ENCODE data around the gene FEM1B. TPM values are rescaled to one million over a fixed set of nuclear protein-coding genes. Genes with fewer than 3 reads are reported as not detected.

Gene FEM1B
- total and polyA plus RNA-seq, 2 donors (not counting 1 experiment from before 2014, with no cell fraction given) = 38.2 to 48.4 TPM

DNA sequence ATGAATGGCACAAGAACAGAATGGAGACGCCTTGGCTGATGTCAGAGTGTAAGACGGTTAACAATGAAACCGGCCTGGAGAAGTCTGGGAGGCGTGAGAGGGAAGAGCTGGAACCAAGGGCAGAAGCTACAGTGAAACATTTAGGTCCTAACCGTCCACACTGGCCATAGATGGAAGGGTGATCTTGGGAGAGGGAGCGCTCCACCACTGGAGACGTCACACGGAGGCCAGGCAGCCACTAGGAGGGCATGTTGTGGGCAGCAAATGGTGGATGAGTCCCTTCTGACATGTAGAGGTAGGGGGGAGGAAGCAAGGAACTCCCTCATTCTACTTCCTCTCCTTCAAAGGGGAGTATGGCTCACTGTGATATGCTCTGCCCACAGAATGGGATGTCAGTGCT lies 23.8 kb downstream of the FEM1B start:
- no peaks in the 10 kb centered on the region for H4K20me1 ChIP-seq (ENCODE audit: control insufficient read depth, extremely low read depth, insufficient read depth, low read length)
- no peak for DNase-seq (ENCODE audit: low read depth in 2 of 2)
- no peaks in the 10 kb centered on the region for H3K27me3 ChIP-seq (ENCODE audit: control insufficient read depth, insufficient read depth, low read length)
- H3K4me3 ChIP-seq (replicated peaks in 1 of 4; ENCODE audit: control extremely low read depth in 1 of 4, insufficient read depth in 1 of 4, low read depth in 3 of 4, low read length in 4 of 4) = no peak overlapping the region
- no peak overlapping the region for H3K9ac ChIP-seq (ENCODE audit: insufficient read depth, low read length)
- H3K79me2 ChIP-seq (ENCODE audit: control insufficient read depth, insufficient read depth, low read length) = no peaks in the 10 kb centered on the region
- no peak overlapping the region for H3K4me2 ChIP-seq (ENCODE audit: extremely low read depth, insufficient read depth, low read length)
- H3K36me3 ChIP-seq (ENCODE audit: control insufficient read depth, insufficient read depth, low read length) = peaks cover 2% of the 10 kb centered on the region
- TF ChIP-seq, protein P1, sequence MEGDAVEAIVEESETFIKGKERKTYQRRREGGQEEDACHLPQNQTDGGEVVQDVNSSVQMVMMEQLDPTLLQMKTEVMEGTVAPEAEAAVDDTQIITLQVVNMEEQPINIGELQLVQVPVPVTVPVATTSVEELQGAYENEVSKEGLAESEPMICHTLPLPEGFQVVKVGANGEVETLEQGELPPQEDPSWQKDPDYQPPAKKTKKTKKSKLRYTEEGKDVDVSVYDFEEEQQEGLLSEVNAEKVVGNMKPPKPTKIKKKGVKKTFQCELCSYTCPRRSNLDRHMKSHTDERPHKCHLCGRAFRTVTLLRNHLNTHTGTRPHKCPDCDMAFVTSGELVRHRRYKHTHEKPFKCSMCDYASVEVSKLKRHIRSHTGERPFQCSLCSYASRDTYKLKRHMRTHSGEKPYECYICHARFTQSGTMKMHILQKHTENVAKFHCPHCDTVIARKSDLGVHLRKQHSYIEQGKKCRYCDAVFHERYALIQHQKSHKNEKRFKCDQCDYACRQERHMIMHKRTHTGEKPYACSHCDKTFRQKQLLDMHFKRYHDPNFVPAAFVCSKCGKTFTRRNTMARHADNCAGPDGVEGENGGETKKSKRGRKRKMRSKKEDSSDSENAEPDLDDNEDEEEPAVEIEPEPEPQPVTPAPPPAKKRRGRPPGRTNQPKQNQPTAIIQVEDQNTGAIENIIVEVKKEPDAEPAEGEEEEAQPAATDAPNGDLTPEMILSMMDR (conservative IDR thresholded peaks at IDR 0.05 in 1 of 2, IDR thresholded peaks at IDR 0.05 in 1 of 2; ENCODE audit: low read depth in 1 of 2, low read length in 2 of 2) = no peak
- no peak for TF ChIP-seq EZH2 (IDR thresholded peaks at IDR 0.05; ENCODE audit: low read length, missing control alignments)
- no peak overlapping the region for H3K27ac ChIP-seq (ENCODE audit: insufficient read depth, low read length)
- no peaks in the 10 kb centered on the region for H3K4me1 ChIP-seq (ENCODE audit: control insufficient read depth, extremely low read depth, insufficient read depth, low read length)
- H2AFZ ChIP-seq (ENCODE audit: low read length) = no peak overlapping the region
- no peaks in the 10 kb centered on the region for H3K9me3 ChIP-seq (ENCODE audit: control insufficient read depth, insufficient read depth, low read depth, low read length)

- H3K27me3 ChIP-seq (ENCODE audit: control insufficient read depth, insufficient read depth, low read length) = no peaks in the 10 kb centered on the region
- TF ChIP-seq, protein P1 (conservative IDR thresholded peaks at IDR 0.05 in 1 of 2, IDR thresholded peaks at IDR 0.05 in 1 of 2; ENCODE audit: low read depth in 1 of 2, low read length in 2 of 2) = no peak
- no peak for TF ChIP-seq EZH2 (IDR thresholded peaks at IDR 0.05; ENCODE audit: low read length, missing control alignments)
- no peak for DNase-seq (ENCODE audit: low read depth in 2 of 2)
- H3K79me2 ChIP-seq (ENCODE audit: control insufficient read depth, insufficient read depth, low read length) = no peaks in the 10 kb centered on the region
- H3K4me1 ChIP-seq (ENCODE audit: control insufficient read depth, extremely low read depth, insufficient read depth, low read length) = no peaks in the 10 kb centered on the region
- no peak overlapping the region for H3K9ac ChIP-seq (ENCODE audit: insufficient read depth, low read length)
- H3K36me3 ChIP-seq (ENCODE audit: control insufficient read depth, insufficient read depth, low read length) = peaks cover 2% of the 10 kb centered on the region
- no peak overlapping the region for H3K4me3 ChIP-seq (replicated peaks in 1 of 4; ENCODE audit: control extremely low read depth in 1 of 4, insufficient read depth in 1 of 4, low read depth in 3 of 4, low read length in 4 of 4)
- no peak overlapping the region for H2AFZ ChIP-seq (ENCODE audit: low read length)
- H3K27ac ChIP-seq (ENCODE audit: insufficient read depth, low read length) = no peak overlapping the region
- no peaks in the 10 kb centered on the region for H3K9me3 ChIP-seq (ENCODE audit: control insufficient read depth, insufficient read depth, low read depth, low read length)
- H4K20me1 ChIP-seq (ENCODE audit: control insufficient read depth, extremely low read depth, insufficient read depth, low read length) = no peaks in the 10 kb centered on the region
- H3K4me2 ChIP-seq (ENCODE audit: extremely low read depth, insufficient read depth, low read length) = no peak overlapping the region
These were observed 25.2 kb downstream of the FEM1B start for GRCh38 chr15:68302729-68303128.

DNA sequence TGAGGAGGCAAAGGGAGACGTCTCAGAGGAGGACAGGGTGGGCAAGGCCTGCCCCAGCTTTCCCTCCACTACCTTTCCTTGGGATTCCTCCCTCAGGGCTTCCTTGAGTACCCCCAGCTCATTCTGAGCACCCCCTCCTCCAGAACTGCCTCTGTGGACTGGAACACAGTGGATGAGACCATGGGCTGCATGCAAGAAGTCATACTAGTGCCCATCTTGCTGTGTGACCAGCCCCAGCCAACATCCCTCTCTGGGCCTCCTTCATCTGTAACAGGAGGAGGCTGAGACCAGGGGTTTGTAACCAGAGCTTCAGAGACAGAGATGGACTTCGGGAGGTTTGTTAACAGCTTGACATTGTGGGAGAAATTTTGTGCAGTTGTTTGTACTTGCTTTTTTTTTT lies 25.6 kb downstream of the FEM1B start:
- H4K20me1 ChIP-seq (ENCODE audit: control insufficient read depth, extremely low read depth, insufficient read depth, low read length) = no peaks in the 10 kb centered on the region
- TF ChIP-seq, protein P1 (conservative IDR thresholded peaks at IDR 0.05 in 1 of 2, IDR thresholded peaks at IDR 0.05 in 1 of 2; ENCODE audit: low read depth in 1 of 2, low read length in 2 of 2) = no peak
- TF ChIP-seq EZH2 (IDR thresholded peaks at IDR 0.05; ENCODE audit: low read length, missing control alignments) = no peak
- no peak overlapping the region for H3K9ac ChIP-seq (ENCODE audit: insufficient read depth, low read length)
- peaks cover 2% of the 10 kb centered on the region for H3K36me3 ChIP-seq (ENCODE audit: control insufficient read depth, insufficient read depth, low read length)
- H3K4me2 ChIP-seq (ENCODE audit: extremely low read depth, insufficient read depth, low read length) = no peak overlapping the region
- H3K27ac ChIP-seq (ENCODE audit: insufficient read depth, low read length) = no peak overlapping the region
- H3K79me2 ChIP-seq (ENCODE audit: control insufficient read depth, insufficient read depth, low read length) = no peaks in the 10 kb centered on the region
- H3K27me3 ChIP-seq (ENCODE audit: control insufficient read depth, insufficient read depth, low read length) = no peaks in the 10 kb centered on the region
- no peak overlapping the region for H2AFZ ChIP-seq (ENCODE audit: low read length)
- H3K4me3 ChIP-seq (replicated peaks in 1 of 4; ENCODE audit: control extremely low read depth in 1 of 4, insufficient read depth in 1 of 4, low read depth in 3 of 4, low read length in 4 of 4) = no peak overlapping the region
- DNase-seq (ENCODE audit: low read depth in 2 of 2) = no peak
- H3K9me3 ChIP-seq (ENCODE audit: control insufficient read depth, insufficient read depth, low read depth, low read length) = no peaks in the 10 kb centered on the region
- H3K4me1 ChIP-seq (ENCODE audit: control insufficient read depth, extremely low read depth, insufficient read depth, low read length) = no peaks in the 10 kb centered on the region

Data from fibroblast of lung (primary cell).